Measurements from ENCODE around the gene SLC41A1.

- no peak for TF ChIP-seq CTCF (IDR thresholded peaks at IDR 0.05; ENCODE audit: low read length)
- TF ChIP-seq EZH2phosphoT487 (IDR thresholded peaks at IDR 0.05; ENCODE audit: low read length), result no peak
- no peak for TF ChIP-seq EZH2 (optimal IDR thresholded peaks at IDR 0.05; ENCODE audit: low read depth, low read length)
Observed at GRCh38 chr1:205787287-205787916, 25.6 kb downstream of the SLC41A1 start.
